ENCODE measurements around the gene LRRC49.
"Not testable (repeated sequence)": the region's sequence is repeated elsewhere in the genome, so short reads cannot be mapped to it uniquely, and the experiment has no call there.

Gene LRRC49

GRCh38 chr15:70998319-70998718, 105.7 kb downstream of the LRRC49 start:
- H3K9me3 ChIP-seq (ENCODE audit: control insufficient read depth, insufficient read depth, low read length) = peaks cover 11% of the 10 kb centered on the region
- H3K27ac ChIP-seq (ENCODE audit: low read depth, low read length) = no peak overlapping the region
- H3K9ac ChIP-seq (ENCODE audit: low read depth, low read length) = no peak overlapping the region
- no peaks in the 10 kb centered on the region for H3K36me3 ChIP-seq (ENCODE audit: control insufficient read depth, insufficient read depth, low read length)
- no peaks in the 10 kb centered on the region for H3K4me1 ChIP-seq (ENCODE audit: control insufficient read depth, insufficient read depth, low read length)
- H3K27me3 ChIP-seq (ENCODE audit: control insufficient read depth, insufficient read depth, low read length) = no peaks in the 10 kb centered on the region
- H3K4me3 ChIP-seq (ENCODE audit: low read depth, low read length) = no peak overlapping the region

GRCh38 chr15:71002316-71002715, 109.7 kb downstream of the LRRC49 start:
- Histone ChIP-seq H3K4me1 (ENCODE audit: control insufficient read depth, insufficient read depth, low read length) (no peaks in the 10 kb centered on the region), H3K9me3 (ENCODE audit: control insufficient read depth, insufficient read depth, low read length) (peaks cover 7% of the 10 kb centered on the region; the same call in 1 of the 2 replicates), H3K4me3 (ENCODE audit: low read depth, low read length) (no peak overlapping the region), H3K36me3 (ENCODE audit: control insufficient read depth, insufficient read depth, low read length) (no peaks in the 10 kb centered on the region), H3K9ac (ENCODE audit: low read depth, low read length) (no peak overlapping the region), H3K27ac (ENCODE audit: low read depth, low read length) (no peak overlapping the region), H3K27me3 (ENCODE audit: control insufficient read depth, insufficient read depth, low read length) (no peaks in the 10 kb centered on the region)

- no peaks in the 10 kb centered on the region for H3K4me1 ChIP-seq (ENCODE audit: control insufficient read depth, insufficient read depth, low read length)
- H3K9ac ChIP-seq (ENCODE audit: low read depth, low read length) = no peak overlapping the region
- H3K27me3 ChIP-seq (ENCODE audit: control insufficient read depth, insufficient read depth, low read length) = no peaks in the 10 kb centered on the region
- H3K4me3 ChIP-seq (ENCODE audit: low read depth, low read length) = no peak overlapping the region
- 0 out of 2 replicates have a peak, but pooled peaks cover 5% of the 10 kb centered on the region for H3K9me3 ChIP-seq (ENCODE audit: control insufficient read depth, insufficient read depth, low read length)
- H3K27ac ChIP-seq (ENCODE audit: low read depth, low read length) = no peak overlapping the region
- no peaks in the 10 kb centered on the region for H3K36me3 ChIP-seq (ENCODE audit: control insufficient read depth, insufficient read depth, low read length)
Measured at GRCh38 chr15:71003319-71003718, 110.7 kb downstream of the LRRC49 start.

- not testable (repeated sequence) for H3K4me3 ChIP-seq (ENCODE audit: low read depth, low read length); H3K4me1 ChIP-seq (ENCODE audit: control insufficient read depth, insufficient read depth, low read length); H3K27ac ChIP-seq (ENCODE audit: low read depth, low read length); H3K9me3 ChIP-seq (ENCODE audit: control insufficient read depth, insufficient read depth, low read length); H3K36me3 ChIP-seq (ENCODE audit: control insufficient read depth, insufficient read depth, low read length); H3K27me3 ChIP-seq (ENCODE audit: control insufficient read depth, insufficient read depth, low read length); H3K9ac ChIP-seq (ENCODE audit: low read depth, low read length)
Measured at GRCh38 chr15:71004506-71004905, 111.9 kb downstream of the LRRC49 start.

GRCh38 chr15:71005895-71006294, 113.3 kb downstream of the LRRC49 start:
- H3K27me3 ChIP-seq (ENCODE audit: control insufficient read depth, insufficient read depth, low read length) = no peaks in the 10 kb centered on the region
- H3K4me3 ChIP-seq (ENCODE audit: low read depth, low read length) = no peak overlapping the region
- no peak overlapping the region for H3K9ac ChIP-seq (ENCODE audit: low read depth, low read length)
- H3K4me1 ChIP-seq (ENCODE audit: control insufficient read depth, insufficient read depth, low read length) = no peaks in the 10 kb centered on the region
- no peaks in the 10 kb centered on the region for H3K36me3 ChIP-seq (ENCODE audit: control insufficient read depth, insufficient read depth, low read length)
- H3K27ac ChIP-seq (ENCODE audit: low read depth, low read length) = no peak overlapping the region
- no peaks in the 10 kb centered on the region for H3K9me3 ChIP-seq (ENCODE audit: control insufficient read depth, insufficient read depth, low read length)

- H3K9ac ChIP-seq (ENCODE audit: low read depth, low read length) = no peak overlapping the region
- no peaks in the 10 kb centered on the region for H3K36me3 ChIP-seq (ENCODE audit: control insufficient read depth, insufficient read depth, low read length)
- H3K4me1 ChIP-seq (ENCODE audit: control insufficient read depth, insufficient read depth, low read length) = no peaks in the 10 kb centered on the region
- no peaks in the 10 kb centered on the region for H3K9me3 ChIP-seq (ENCODE audit: control insufficient read depth, insufficient read depth, low read length)
- H3K27ac ChIP-seq (ENCODE audit: low read depth, low read length) = no peak overlapping the region
- H3K4me3 ChIP-seq (ENCODE audit: low read depth, low read length) = no peak overlapping the region
- H3K27me3 ChIP-seq (ENCODE audit: control insufficient read depth, insufficient read depth, low read length) = no peaks in the 10 kb centered on the region
Measured at GRCh38 chr15:71008250-71008870, 115.7 kb downstream of the LRRC49 start.

- H3K9ac ChIP-seq (ENCODE audit: low read depth, low read length) = no peak overlapping the region
- H3K27ac ChIP-seq (ENCODE audit: low read depth, low read length) = no peak overlapping the region
- H3K4me1 ChIP-seq (ENCODE audit: control insufficient read depth, insufficient read depth, low read length) = no peaks in the 10 kb centered on the region
- no peak overlapping the region for H3K4me3 ChIP-seq (ENCODE audit: low read depth, low read length)
- no peaks in the 10 kb centered on the region for H3K9me3 ChIP-seq (ENCODE audit: control insufficient read depth, insufficient read depth, low read length)
- H3K36me3 ChIP-seq (ENCODE audit: control insufficient read depth, insufficient read depth, low read length) = no peaks in the 10 kb centered on the region
- no peaks in the 10 kb centered on the region for H3K27me3 ChIP-seq (ENCODE audit: control insufficient read depth, insufficient read depth, low read length)
Measured at GRCh38 chr15:71010472-71010871, 117.8 kb downstream of the LRRC49 start.

GRCh38 chr15:71010997-71011396, 118.4 kb downstream of the LRRC49 start:
- Histone ChIP-seq H3K27ac (ENCODE audit: low read depth, low read length) (no peak overlapping the region), H3K4me1 (ENCODE audit: control insufficient read depth, insufficient read depth, low read length) (no peaks in the 10 kb centered on the region), H3K9ac (ENCODE audit: low read depth, low read length) (no peak overlapping the region), H3K36me3 (ENCODE audit: control insufficient read depth, insufficient read depth, low read length) (no peaks in the 10 kb centered on the region), H3K9me3 (ENCODE audit: control insufficient read depth, insufficient read depth, low read length) (no peaks in the 10 kb centered on the region), H3K4me3 (ENCODE audit: low read depth, low read length) (no peak overlapping the region), H3K27me3 (ENCODE audit: control insufficient read depth, insufficient read depth, low read length) (no peaks in the 10 kb centered on the region)

- H3K9ac ChIP-seq (ENCODE audit: low read depth, low read length) = no peak overlapping the region
- H3K9me3 ChIP-seq (ENCODE audit: control insufficient read depth, insufficient read depth, low read length) = no peaks in the 10 kb centered on the region
- no peaks in the 10 kb centered on the region for H3K4me1 ChIP-seq (ENCODE audit: control insufficient read depth, insufficient read depth, low read length)
- no peaks in the 10 kb centered on the region for H3K27me3 ChIP-seq (ENCODE audit: control insufficient read depth, insufficient read depth, low read length)
- H3K36me3 ChIP-seq (ENCODE audit: control insufficient read depth, insufficient read depth, low read length) = no peaks in the 10 kb centered on the region
- no peak overlapping the region for H3K4me3 ChIP-seq (ENCODE audit: low read depth, low read length)
- H3K27ac ChIP-seq (ENCODE audit: low read depth, low read length) = no peak overlapping the region
Measured at GRCh38 chr15:71011503-71012155, 119.0 kb downstream of the LRRC49 start.

GRCh38 chr15:71013446-71013845, 120.8 kb downstream of the LRRC49 start:
- Histone ChIP-seq H3K36me3 (ENCODE audit: control insufficient read depth, insufficient read depth, low read length) (no peaks in the 10 kb centered on the region), H3K9me3 (ENCODE audit: control insufficient read depth, insufficient read depth, low read length) (no peaks in the 10 kb centered on the region), H3K27me3 (ENCODE audit: control insufficient read depth, insufficient read depth, low read length) (no peaks in the 10 kb centered on the region), H3K9ac (ENCODE audit: low read depth, low read length) (no peak overlapping the region), H3K4me3 (ENCODE audit: low read depth, low read length) (no peak overlapping the region), H3K4me1 (ENCODE audit: control insufficient read depth, insufficient read depth, low read length) (no peaks in the 10 kb centered on the region), H3K27ac (ENCODE audit: low read depth, low read length) (no peak overlapping the region)

GRCh38 chr15:71015342-71015741, 122.7 kb downstream of the LRRC49 start:
- H3K9me3 ChIP-seq (ENCODE audit: control insufficient read depth, insufficient read depth, low read length) = no peaks in the 10 kb centered on the region
- no peaks in the 10 kb centered on the region for H3K36me3 ChIP-seq (ENCODE audit: control insufficient read depth, insufficient read depth, low read length)
- no peak overlapping the region for H3K4me3 ChIP-seq (ENCODE audit: low read depth, low read length)
- no peak overlapping the region for H3K9ac ChIP-seq (ENCODE audit: low read depth, low read length)
- no peaks in the 10 kb centered on the region for H3K27me3 ChIP-seq (ENCODE audit: control insufficient read depth, insufficient read depth, low read length)
- no peak overlapping the region for H3K27ac ChIP-seq (ENCODE audit: low read depth, low read length)
- H3K4me1 ChIP-seq (ENCODE audit: control insufficient read depth, insufficient read depth, low read length) = no peaks in the 10 kb centered on the region
